ENCODE measurements around the gene SYVN1. TPM values are rescaled to one million over a fixed set of nuclear protein-coding genes. Genes with fewer than 3 reads are reported as not detected.

SYVN1 gene
- total RNA-seq, 1 donor from 2014 or later, result 19.7 TPM

DNA sequence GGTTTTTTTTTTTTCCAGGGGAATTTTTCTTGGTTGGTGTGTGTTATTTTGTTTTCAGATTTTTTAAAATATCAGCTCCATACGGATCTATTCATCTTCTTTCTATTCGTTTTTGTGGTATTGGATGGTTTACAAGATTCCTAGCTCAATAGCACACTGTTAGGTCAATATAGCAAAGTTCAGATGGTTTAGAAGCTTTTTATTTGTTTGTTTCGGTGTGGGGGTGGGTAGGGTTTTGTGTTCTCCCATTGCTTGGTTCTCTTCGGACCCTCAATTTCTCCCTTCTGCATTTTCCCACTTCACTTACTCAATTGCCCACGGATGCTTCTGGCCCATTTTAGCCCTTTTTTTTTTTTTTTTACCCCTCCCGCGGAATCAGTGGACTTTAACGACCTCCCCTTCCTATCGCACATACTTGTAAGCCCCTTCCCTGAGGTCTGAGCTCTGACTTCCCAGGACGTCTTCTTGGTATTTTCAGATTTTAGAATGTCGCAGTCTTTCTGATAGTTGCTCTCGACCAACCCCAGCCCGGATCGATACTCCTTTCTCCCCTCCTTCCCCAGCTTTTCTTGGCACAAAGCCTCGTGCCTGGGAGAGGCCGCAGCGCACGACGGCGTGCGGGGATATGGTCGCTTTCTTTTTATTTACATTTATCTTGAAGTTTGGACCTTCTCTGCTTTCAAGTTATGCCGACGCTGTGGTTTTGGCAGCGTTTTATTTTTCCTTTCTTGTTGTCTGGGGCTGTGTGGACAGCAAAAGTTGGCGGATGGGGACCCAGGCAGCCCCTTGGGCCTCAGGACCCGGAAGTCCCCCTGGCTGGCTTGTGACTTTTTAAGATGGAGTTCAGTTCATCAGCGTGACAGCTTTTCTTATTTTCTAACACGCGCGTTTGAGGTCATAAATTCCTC, 31.3 kb upstream of the SYVN1 start:
- FAIRE-seq, result no peak
- TF ChIP-seq, protein P1, sequence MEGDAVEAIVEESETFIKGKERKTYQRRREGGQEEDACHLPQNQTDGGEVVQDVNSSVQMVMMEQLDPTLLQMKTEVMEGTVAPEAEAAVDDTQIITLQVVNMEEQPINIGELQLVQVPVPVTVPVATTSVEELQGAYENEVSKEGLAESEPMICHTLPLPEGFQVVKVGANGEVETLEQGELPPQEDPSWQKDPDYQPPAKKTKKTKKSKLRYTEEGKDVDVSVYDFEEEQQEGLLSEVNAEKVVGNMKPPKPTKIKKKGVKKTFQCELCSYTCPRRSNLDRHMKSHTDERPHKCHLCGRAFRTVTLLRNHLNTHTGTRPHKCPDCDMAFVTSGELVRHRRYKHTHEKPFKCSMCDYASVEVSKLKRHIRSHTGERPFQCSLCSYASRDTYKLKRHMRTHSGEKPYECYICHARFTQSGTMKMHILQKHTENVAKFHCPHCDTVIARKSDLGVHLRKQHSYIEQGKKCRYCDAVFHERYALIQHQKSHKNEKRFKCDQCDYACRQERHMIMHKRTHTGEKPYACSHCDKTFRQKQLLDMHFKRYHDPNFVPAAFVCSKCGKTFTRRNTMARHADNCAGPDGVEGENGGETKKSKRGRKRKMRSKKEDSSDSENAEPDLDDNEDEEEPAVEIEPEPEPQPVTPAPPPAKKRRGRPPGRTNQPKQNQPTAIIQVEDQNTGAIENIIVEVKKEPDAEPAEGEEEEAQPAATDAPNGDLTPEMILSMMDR (IDR thresholded peaks at IDR 0.05; ENCODE audit: insufficient read depth, low read length, severe bottlenecking), result no peak

DNA sequence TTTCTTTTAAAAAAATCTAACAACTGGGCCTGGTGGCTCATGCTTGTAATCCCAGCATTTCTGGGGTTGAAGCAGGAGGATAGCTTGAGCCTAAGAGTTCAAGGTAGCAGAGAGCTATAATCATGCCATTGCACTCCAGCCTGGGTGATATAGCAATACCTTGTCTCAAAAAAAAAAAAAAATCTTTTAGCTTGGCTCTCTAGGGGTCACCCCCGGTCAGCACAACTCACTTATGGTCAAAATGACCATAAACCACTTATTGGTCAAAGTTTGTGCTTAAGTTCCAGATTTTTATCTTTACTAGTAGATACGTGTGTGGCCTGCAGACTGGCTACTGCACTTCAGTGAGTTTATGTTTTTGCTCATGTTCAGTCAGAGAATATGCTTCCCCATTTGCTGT, 29.4 kb upstream of the SYVN1 start:
- TF ChIP-seq, protein P1 (IDR thresholded peaks at IDR 0.05; ENCODE audit: insufficient read depth, low read length, severe bottlenecking), result no peak
- Histone ChIP-seq H3K27me3 (ENCODE audit: control insufficient read depth, insufficient read depth, low read length) (no peaks in the 10 kb centered on the region), H3K36me3 (ENCODE audit: control insufficient read depth, insufficient read depth, low read length) (no peaks in the 10 kb centered on the region), H3K4me3 (ENCODE audit: low read depth, low read length) (no peak overlapping the region)
- FAIRE-seq, result no peak
- DNase-seq (ENCODE audit: low read depth), result no peak

More for the DNA sequence above, 31.3 kb upstream of the SYVN1 start:
- Histone ChIP-seq H3K36me3 (ENCODE audit: control insufficient read depth, insufficient read depth, low read length) (no peaks in the 10 kb centered on the region), H3K27me3 (ENCODE audit: control insufficient read depth, insufficient read depth, low read length) (no peaks in the 10 kb centered on the region), H3K4me3 (ENCODE audit: low read depth, low read length) (no peak overlapping the region)
- no peak for DNase-seq (ENCODE audit: low read depth)

DNA sequence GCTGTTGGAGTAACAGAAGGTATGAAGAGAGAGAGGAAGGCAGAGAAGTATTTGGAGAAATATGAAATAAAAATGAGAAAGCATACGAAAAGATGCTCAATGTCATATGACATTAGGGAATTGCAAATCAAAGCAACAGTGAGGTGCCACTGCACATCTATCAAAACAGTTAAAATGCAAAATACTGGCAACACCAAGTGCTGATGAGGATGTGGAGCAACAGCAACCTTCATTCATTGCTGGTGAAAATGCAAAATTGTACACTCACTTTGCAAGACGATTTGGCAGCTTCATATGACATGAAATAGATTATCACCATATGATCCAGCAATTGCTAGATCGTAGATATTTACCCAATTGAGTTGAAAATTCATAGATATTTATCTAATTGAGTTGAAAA, 26.3 kb upstream of the SYVN1 start:
- no peak for FAIRE-seq
- no peak for DNase-seq (ENCODE audit: low read depth)
- TF ChIP-seq, protein P1 (IDR thresholded peaks at IDR 0.05; ENCODE audit: insufficient read depth, low read length, severe bottlenecking), result no peak
- H3K4me3 ChIP-seq (ENCODE audit: low read depth, low read length), result no peak overlapping the region
- no peaks in the 10 kb centered on the region for H3K27me3 ChIP-seq (ENCODE audit: control insufficient read depth, insufficient read depth, low read length)
- no peaks in the 10 kb centered on the region for H3K36me3 ChIP-seq (ENCODE audit: control insufficient read depth, insufficient read depth, low read length)

DNA sequence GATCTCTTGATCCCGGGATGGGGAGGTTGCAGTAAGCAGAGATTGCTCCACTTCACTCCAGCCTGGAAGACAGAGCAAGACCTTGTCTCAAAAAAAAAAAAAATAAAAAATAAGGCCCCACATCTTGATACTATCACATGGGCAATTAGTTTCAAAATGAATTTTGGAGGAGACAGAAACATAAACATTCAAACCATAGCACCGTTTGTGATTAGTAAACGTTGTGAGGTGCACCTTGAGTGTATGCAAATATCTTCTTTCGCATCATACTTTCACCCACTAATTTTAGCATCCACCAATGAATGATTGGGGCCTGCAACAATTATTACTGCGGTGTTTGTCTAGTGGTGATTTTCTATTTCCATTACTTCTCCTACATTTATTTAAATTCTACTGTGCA, 24.7 kb upstream of the SYVN1 start:
- TF ChIP-seq, protein P1 (IDR thresholded peaks at IDR 0.05; ENCODE audit: insufficient read depth, low read length, severe bottlenecking), result no peak
- no peak for DNase-seq (ENCODE audit: low read depth)
- no peak overlapping the region for H3K4me3 ChIP-seq (ENCODE audit: low read depth, low read length)
- no peaks in the 10 kb centered on the region for H3K36me3 ChIP-seq (ENCODE audit: control insufficient read depth, insufficient read depth, low read length)
- no peak for FAIRE-seq
- no peaks in the 10 kb centered on the region for H3K27me3 ChIP-seq (ENCODE audit: control insufficient read depth, insufficient read depth, low read length)

DNA sequence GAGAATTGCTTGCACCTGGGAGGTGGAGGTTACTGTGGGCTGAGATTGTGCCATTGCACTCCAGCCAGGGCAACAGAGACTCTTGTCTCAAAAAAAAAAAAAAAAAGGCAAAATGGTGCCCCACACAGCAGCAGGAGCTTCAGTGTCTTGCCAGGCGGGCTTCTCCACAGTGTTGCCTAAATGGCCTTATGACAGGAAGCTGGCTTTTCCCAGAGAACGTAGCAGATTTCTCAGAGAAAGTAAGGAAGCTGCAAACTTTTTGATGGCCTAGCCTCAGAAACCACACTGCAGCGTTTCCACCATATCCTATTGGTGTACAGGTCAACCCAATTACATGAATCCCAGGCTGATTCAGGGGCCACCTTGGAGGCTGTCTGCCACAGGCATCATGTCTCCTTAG, 23.0 kb upstream of the SYVN1 start:
- H3K36me3 ChIP-seq (ENCODE audit: control insufficient read depth, insufficient read depth, low read length), result no peaks in the 10 kb centered on the region
- TF ChIP-seq, protein P1 (IDR thresholded peaks at IDR 0.05; ENCODE audit: insufficient read depth, low read length, severe bottlenecking), result no peak
- FAIRE-seq (no peak), DNase-seq (ENCODE audit: low read depth) (no peak)
- no peak overlapping the region for H3K4me3 ChIP-seq (ENCODE audit: low read depth, low read length)
- no peaks in the 10 kb centered on the region for H3K27me3 ChIP-seq (ENCODE audit: control insufficient read depth, insufficient read depth, low read length)
